HepG2 (cell line): ENCODE data around the gene TTLL7. TPM values are rescaled to one million over a fixed set of nuclear protein-coding genes. Genes with fewer than 3 reads are reported as not detected.

ENCODE experiments used
- ATAC-seq: fragments of 200-7000 bp; cut with Tn5 transposase; 3 replicates; pipeline ENCODE4 v1.9.1; 2020; ENCODE audit warnings: mild to moderate bottlenecking, moderate library complexity
- BruUV-seq: library from RNA; stranded (reverse); fragments of 400-500 nt; replicated peaks from 2 replicates; lab custom pipeline; 2021; lab: Mats Ljungman, UMichigan
- CTCF ChIA-PET: fragments of 300-600 bp; formaldehyde crosslinking; extraction: SDS; loops from one replicate; lab custom pipeline; 2021; ENCODE audit warnings: low total read pairs, inconsistent platforms, low intra/inter-chr PET ratio; lab: Yijun Ruan, JAX
- POLR2A ChIA-PET: fragments of 350-600 bp; sonication (Branson Sonifier 250); formaldehyde crosslinking; loops from one replicate; lab custom pipeline; 2020; ENCODE audit warnings: antibody characterized with exemption, inconsistent platforms; lab: Yijun Ruan, JAX
- DNase-seq: peaks from one replicate; pipeline ENCODE4 v3.0.0-alpha.2; 2015; ENCODE audit warnings: low spot score
- FAIRE-seq: peaks from 3 replicates; lab custom pipeline; 2011; peaks lifted over from hg19 to GRCh38; lab: Jason Lieb, UNC
- H2AFZ ChIP-seq: one replicate; pipeline ENCODE4 v1.6.1; 2011; ENCODE audit warnings: low read length, inconsistent platforms
- H3K27ac ChIP-seq: fragments of 300-600 bp; 3 replicates; pipeline ENCODE4 v1.8.0; 2011; ENCODE audit warnings: mixed run types, mild to moderate bottlenecking, mixed read lengths, low read length, inconsistent platforms; ENCODE audit not compliant: insufficient read depth; ENCODE audit errors: extremely low read length
- H3K27me3 ChIP-seq, 2 experiments: fragments of 200-600 bp in 1 of 2; 2 replicates in 1 of 2; 3 replicates in 1 of 2; pipeline versions ENCODE4 v1.6.0 to v1.8.0; 2011; ENCODE audit warnings: low read length in 2 of 2, mild to moderate bottlenecking in 2 of 2, moderate library complexity in 2 of 2, inconsistent platforms in 1 of 2; ENCODE audit not compliant: insufficient read depth in 2 of 2, control insufficient read depth in 1 of 2
- H3K36me3 ChIP-seq, 2 experiments: fragments of 200-600 bp in 1 of 2; replicated peaks in 1 of 2; 2 replicates in 1 of 2; 3 replicates in 1 of 2; pipeline versions ENCODE4 v1.5.1 to v1.8.0; 2011; ENCODE audit warnings: low read length in 2 of 2, inconsistent platforms in 1 of 2; ENCODE audit not compliant: insufficient read depth in 2 of 2, control insufficient read depth in 1 of 2
- H3K4me1 ChIP-seq: 2 replicates; pipeline ENCODE4 v1.5.1; 2012; ENCODE audit warnings: low read length, inconsistent platforms; ENCODE audit not compliant: insufficient read depth
- H3K4me2 ChIP-seq: 2 replicates; pipeline ENCODE4 v1.6.0; 2011; ENCODE audit warnings: low read depth, low read length, inconsistent platforms
- H3K4me3 ChIP-seq, 3 experiments: fragments of 200-600 bp in 1 of 3; sonication (generic), shearing (Covaris generic) in 1 of 3; replicated peaks in 1 of 3; 2 replicates each; pipeline ENCODE4 v1.5.1; 2011 to 2016; ENCODE audit warnings: low read length in 3 of 3, inconsistent platforms in 2 of 3, low read depth in 2 of 3, mild to moderate bottlenecking in 2 of 3, control low read depth in 1 of 3, mixed read lengths in 1 of 3; ENCODE audit not compliant: insufficient read depth in 1 of 3
- H3K79me2 ChIP-seq: one replicate; pipeline ENCODE4 v1.6.1; 2011; ENCODE audit warnings: low read length, inconsistent platforms; ENCODE audit not compliant: insufficient read depth
- H3K9ac ChIP-seq: 2 replicates; pipeline ENCODE4 v1.6.0; 2011; ENCODE audit warnings: mild to moderate bottlenecking, low read depth, low read length, inconsistent platforms; ENCODE audit not compliant: insufficient read depth
- H3K9me3 ChIP-seq: 2 replicates; pipeline ENCODE4 v1.5.1; 2012; ENCODE audit warnings: mild to moderate bottlenecking, low read length
- H4K20me1 ChIP-seq: 2 replicates; pipeline ENCODE4 v1.6.0; 2011; ENCODE audit warnings: inconsistent platforms, mild to moderate bottlenecking, low read length, moderate library complexity; ENCODE audit not compliant: insufficient read depth
- E2F2 ChIP-seq: sonication (generic); formaldehyde crosslinking; IDR thresholded peaks from 2 replicates; pipeline ENCODE4 v1.4.0; 2020; ENCODE audit warnings: missing genetic modification reagents, borderline replicate concordance
- KLF13 ChIP-seq: sonication (generic); formaldehyde crosslinking; IDR thresholded peaks from 2 replicates; pipeline ENCODE4 v1.4.0; 2020; ENCODE audit warnings: mild to moderate bottlenecking, missing genetic modification reagents
- NAIF1 ChIP-seq: sonication (generic); formaldehyde crosslinking; IDR thresholded peaks from 2 replicates; pipeline ENCODE4 v1.5.0; 2020; ENCODE audit warnings: mild to moderate bottlenecking, missing genetic modification reagents, borderline replicate concordance
- NCOR1 ChIP-seq: fragments of 200-600 bp; sonication (generic); IDR thresholded peaks from 2 replicates; pipeline ENCODE4 v1.7.0; 2017; ENCODE audit warnings: antibody characterized with exemption, low read length, borderline replicate concordance
- PAF1 ChIP-seq: IDR thresholded peaks from 2 replicates; pipeline ENCODE4 v1.6.1; 2016; ENCODE audit warnings: missing genetic modification reagents, missing compliant biosample characterization
- POLR2AphosphoS5 ChIP-seq: IDR thresholded peaks from 2 replicates; pipeline ENCODE4 v1.6.1; 2012; ENCODE audit warnings: low read depth, low read length
- SMARCE1 ChIP-seq: fragments of 450-650 bp; IDR thresholded peaks from 2 replicates; pipeline ENCODE4 v1.6.1; 2017; ENCODE audit warnings: borderline replicate concordance
- SNAPC5 ChIP-seq: sonication (generic); formaldehyde crosslinking; IDR thresholded peaks from 2 replicates; pipeline ENCODE4 v1.8.1; 2023; ENCODE audit warnings: mild to moderate bottlenecking, missing genetic modification reagents, borderline replicate concordance
- ZNF296 ChIP-seq: sonication (generic); formaldehyde crosslinking; conservative IDR thresholded peaks from 2 replicates; pipeline ENCODE4 v1.5.0; 2020; ENCODE audit warnings: mild to moderate bottlenecking, missing genetic modification reagents
- ZZZ3 ChIP-seq: sonication (generic); formaldehyde crosslinking; IDR thresholded peaks from 2 replicates; pipeline ENCODE4 v1.4.0; 2020; ENCODE audit warnings: missing genetic modification reagents, mild to moderate bottlenecking, borderline replicate concordance
- WGBS: methylation state at CpG from one replicate; pipeline ENCODE4 v1.1.6; 2017; ENCODE audit warnings: low lambda C conversion rate; 5-methylcytosine and 5-hydroxymethylcytosine counted together
- in situ Hi-C: cut with HindIII; loops from 2 replicates; pipeline ENCODE4 v1.10.0; 2017; ENCODE audit warnings: low pct_unique_long_range_greater_than_20kb; ENCODE audit not compliant: extremely low pct_ligation_motif_present
- intact Hi-C: fragments of 100-400 bp; cut with micrococcal nuclease; formaldehyde crosslinking; loops from one replicate; pipeline ENCODE4 v1.10.0; 2022; ENCODE audit not compliant: unreplicated experiment
- polyA plus RNA-seq, 8 experiments: library from polyadenylated mRNA; depleted of rRNA in 3 of 8; stranded (reverse) in 7 of 8; unstranded in 1 of 8; fragments of >200 nt; fragmentation: Illumina TruSeq in 4 of 8; extraction: Trizol in 4 of 8; gene quantifications; 2 replicates each; pipeline versions ENCODE4 v1.2.1 to v1.2.3, GENCODE V29; 2011 to 2016; ENCODE audit warnings: low read depth in 4 of 8, missing spikeins in 1 of 8, mixed read lengths in 1 of 8; ENCODE audit not compliant: insufficient read depth in 1 of 8
- total RNA-seq, 5 experiments: library from RNA; depleted of rRNA; stranded (reverse); fragments of >200 nt; fragmentation: Illumina TruSeq; extraction: Trizol; gene quantifications; 2 replicates each; pipeline ENCODE4 v1.2.3, GENCODE V29; 2016; ENCODE audit warnings: low read depth in 1 of 5

TTLL7 gene
- total and polyA plus RNA-seq, 2 of the 13 experiments (the other 11 are each of a cell fraction or from before 2014, with no cell fraction given) = 0.07 to 0.22 TPM

- H3K27me3 ChIP-seq = no peaks in the 10 kb centered on the region
- H3K9me3 ChIP-seq = peaks cover 33% of the 10 kb centered on the region
- no peak overlapping the region for H3K4me3 ChIP-seq
- no peak overlapping the region for H3K4me2 ChIP-seq
- WGBS = 60% methylated on average over 2 of the region's 2 CpGs
- no peak overlapping the region for H3K9ac ChIP-seq
- TF ChIP-seq POLR2AphosphoS5 (no peak), SMARCE1 (no peak), ZNF296 (CRISPR knock-in tag) (no peak), E2F2 (CRISPR knock-in tag) (no peak), KLF13 (CRISPR knock-in tag) (no peak), ZZZ3 (CRISPR knock-in tag) (no peak), NCOR1 (no peak), NAIF1 (CRISPR knock-in tag) (no peak), PAF1 (CRISPR knock-in tag) (no peak), SNAPC5 (CRISPR knock-in tag) (no peak)
- no peak for DNase-seq
- FAIRE-seq = no peak
- in situ Hi-C loops (no loop called here), intact Hi-C loops (loop anchor here (1.0 kb wide), 1 partner anchor 34 kb away; no protein-coding TSS in a partner anchor)
- H4K20me1 ChIP-seq = no peaks in the 10 kb centered on the region
- no peaks in the 10 kb centered on the region for H3K36me3 ChIP-seq
- ATAC-seq = no peak
- no peaks in the 10 kb centered on the region for H3K4me1 ChIP-seq
- CTCF ChIA-PET = no interaction called here
- no peak overlapping the region for H3K27ac ChIP-seq
- no TSS peak for BruUV-seq
- H3K79me2 ChIP-seq = no peaks in the 10 kb centered on the region
- H2AFZ ChIP-seq = no peak overlapping the region
- POLR2A ChIA-PET = no interaction called here
These were observed 171.2 kb downstream of the TTLL7 start for GRCh38 chr1:83827741-83828140.
